HG02938 (cell line): ENCODE measurements around the gene KDM2A.
"Not testable (repeated sequence)": the region's sequence is repeated elsewhere in the genome, so short reads cannot be mapped to it uniquely, and the experiment has no call there.

ENCODE experiments used
- ATAC-seq: cut with Tn5 transposase; IDR thresholded peaks from one replicate; pipeline ENCODE4 v1.9.1; 2021; ENCODE audit warnings: mild to moderate bottlenecking, moderate library complexity; ENCODE audit not compliant: unreplicated experiment

Gene KDM2A

DNA sequence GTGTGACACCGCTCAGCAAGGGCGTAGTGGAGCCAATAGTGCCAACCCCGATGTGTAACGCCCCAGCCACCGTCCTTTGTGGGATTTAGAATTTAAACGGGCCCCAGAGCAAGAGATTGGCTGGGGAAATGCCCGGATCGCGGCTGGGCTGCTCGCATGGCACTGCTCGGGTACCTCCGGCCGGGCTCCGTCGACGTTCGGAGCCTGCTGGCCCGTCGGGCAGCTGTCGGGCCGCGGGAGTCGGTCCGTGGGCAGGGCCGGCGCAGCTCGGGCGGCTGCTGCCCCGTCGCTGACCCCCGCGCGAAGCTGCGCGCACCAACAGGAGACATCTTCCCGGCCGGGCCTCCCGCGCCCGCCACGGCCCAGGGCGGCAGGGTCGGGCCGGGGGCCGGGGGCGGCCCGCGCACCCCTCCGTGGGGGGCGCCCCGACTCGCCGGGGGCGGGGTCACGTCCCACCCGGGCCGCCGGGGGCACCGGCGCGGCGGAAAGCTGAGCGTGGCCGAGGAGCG lies 1.3 kb upstream of the KDM2A start:
- no peak for ATAC-seq

DNA sequence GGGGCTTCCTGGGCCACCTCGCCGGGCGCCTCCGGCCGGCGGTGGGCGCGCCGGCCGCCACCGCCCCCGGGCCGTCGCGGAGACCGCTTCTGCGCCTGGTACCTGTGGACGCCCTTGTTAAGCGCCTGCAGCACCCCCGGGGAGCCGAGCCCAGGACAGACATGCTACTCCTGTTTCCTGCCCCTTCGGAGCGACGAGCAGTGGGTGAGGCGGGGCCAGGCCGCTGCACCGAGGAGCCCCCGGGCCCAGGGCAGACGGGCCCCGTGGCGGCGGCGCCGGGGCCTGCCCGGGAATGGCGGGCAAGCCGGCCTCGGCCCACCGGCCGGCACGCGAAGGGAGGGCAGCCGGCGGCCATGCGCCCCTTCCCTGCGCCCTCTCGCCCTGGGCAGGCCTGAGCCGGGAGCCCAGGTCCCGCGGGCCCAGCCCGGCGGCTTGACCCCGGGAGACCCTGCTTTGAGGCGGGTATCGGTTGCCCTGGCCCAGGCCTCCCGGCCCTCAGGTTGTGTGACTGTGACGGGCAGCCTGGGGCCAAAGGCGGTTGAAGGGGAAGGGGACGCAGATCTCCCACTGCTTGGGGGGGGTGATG lies 789 bp upstream of the KDM2A start:
- ATAC-seq, result no peak

DNA sequence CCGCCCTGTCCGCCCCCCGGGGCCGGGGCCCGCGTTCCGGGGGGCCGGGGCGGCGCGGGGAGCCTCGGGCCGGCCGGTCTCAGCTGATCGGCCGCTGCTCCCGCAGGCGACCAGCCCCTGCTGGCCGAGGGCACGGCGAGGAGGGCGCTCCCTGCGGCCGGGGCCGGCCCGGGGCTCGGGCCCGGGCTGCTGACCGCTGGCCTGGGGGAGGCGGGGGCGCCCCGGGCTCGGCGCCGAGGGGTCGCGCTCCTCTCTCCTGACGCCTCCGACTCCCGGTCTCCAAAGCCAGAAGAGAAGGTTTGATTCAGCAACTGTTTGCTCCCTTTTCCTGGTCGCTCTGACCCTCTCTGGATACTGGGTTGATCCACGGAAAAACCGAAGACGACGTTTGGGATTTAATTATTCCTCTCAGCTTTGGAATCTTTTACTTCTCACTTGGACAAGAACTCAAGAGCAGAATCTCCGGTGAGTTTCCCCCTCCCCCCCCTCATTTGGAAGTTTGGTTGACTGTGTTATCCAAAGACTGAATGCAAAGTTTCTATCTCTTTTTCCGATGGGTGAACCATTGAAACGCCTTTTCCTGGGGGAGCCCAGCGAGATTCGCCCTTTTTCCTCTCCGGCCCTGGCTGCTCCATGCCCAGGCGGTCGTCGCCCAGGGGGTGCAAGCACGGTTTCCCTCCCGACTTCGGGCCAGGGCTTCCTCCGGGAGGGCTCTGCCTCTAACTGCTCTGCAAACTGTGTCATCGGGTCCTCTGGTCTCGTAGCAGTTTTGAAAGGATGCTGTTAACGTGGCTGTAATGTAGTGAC lies 725 bp downstream of the KDM2A start:
- ATAC-seq, result peak; percentile 5

DNA sequence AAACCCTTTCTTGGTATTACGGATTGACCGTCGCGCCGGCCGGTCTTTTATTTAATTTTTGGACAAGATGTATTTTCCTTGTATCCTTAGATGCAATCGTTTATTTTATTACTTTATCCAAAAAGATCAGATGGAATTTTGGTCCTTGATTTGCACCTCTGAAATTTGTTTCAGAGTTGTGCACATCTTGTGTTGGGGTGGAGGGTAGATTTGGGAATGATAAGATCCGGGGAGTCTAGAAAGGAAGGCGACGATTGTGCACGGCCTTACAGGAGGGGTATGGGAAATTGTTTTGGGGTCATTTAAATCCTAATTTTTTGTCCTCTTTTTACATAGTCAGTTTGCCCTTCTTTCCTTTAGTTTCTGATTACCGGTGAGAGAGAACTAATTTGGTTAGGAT lies 1.4 kb downstream of the KDM2A start:
- ATAC-seq, result no peak

DNA sequence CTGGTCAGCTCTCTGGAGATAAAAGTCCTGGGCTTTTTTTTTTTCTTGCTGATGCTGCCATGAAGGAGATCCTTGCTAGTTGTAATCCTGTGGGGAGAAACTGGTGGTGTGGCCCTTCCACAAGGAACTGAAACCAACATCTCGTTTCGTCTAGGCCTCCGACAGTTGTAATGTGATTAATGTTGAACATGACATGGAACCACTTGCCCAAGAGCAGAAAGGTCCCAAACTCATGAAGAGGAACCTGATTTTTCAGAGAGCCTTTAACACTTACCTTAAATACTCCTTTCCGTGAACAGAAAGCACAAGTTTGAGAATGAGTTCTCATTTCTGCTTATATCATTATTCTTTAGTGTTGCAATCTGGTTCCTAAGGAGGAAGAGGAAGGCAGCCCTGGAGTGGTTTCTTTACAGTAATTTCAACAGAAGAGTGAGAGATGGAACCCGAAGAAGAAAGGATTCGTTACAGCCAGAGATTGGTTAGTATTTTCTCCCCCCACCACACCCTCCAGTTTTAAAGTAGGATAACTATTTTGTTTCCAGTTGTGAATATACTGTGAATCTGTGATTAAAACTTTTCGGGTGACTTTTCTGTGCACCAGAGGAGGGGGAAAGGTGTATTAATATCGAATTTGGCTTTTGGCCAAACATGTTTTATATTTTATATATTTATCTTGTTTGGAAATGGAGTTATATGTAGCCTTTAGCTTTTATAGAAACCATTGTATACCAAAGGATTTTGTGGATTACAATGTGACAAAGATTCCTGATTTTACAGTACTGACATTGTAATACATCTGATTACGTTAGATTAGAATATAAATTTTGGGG lies 2.0 kb downstream of the KDM2A start:
- no peak for ATAC-seq

DNA sequence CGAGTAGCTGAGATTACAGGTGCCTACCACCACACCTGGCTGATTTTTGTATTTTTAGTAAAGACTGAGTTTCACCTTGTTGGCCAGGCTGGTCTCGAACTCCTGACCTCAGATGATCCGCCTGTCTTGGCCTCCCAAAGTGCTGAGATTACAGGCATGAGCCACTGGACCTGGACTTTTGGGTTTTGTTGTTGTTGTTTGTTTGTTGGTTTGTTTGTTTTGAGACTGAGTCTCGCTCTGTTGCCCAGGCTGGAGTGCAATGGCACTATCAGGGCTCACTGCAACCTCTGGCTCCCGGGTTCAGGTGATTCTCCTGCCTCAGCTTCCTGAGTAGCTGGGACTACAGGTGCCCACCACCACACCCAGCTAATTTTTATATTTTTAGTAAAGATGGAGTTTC lies 4.7 kb downstream of the KDM2A start:
- not testable (repeated sequence) for ATAC-seq

DNA sequence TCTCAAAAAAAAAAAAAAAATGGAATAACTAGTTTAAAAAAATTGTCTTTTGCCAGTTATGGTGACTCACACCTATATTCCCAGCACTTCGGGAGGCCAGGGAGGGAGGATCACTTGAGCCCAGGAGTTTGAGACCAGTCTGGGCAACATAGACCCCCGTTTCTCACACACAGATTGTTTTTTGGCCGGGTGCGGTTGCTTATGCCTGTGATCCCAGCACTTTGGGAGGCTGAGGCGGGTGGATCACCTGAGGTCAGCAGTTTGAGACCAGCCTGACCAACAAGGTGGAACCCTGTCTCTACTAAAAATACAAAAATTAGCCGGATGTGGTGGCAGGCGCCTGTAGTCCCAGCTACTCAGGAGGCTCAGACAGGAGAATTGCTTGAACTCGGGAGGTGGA lies 7.2 kb downstream of the KDM2A start:
- ATAC-seq, result not testable (repeated sequence)

DNA sequence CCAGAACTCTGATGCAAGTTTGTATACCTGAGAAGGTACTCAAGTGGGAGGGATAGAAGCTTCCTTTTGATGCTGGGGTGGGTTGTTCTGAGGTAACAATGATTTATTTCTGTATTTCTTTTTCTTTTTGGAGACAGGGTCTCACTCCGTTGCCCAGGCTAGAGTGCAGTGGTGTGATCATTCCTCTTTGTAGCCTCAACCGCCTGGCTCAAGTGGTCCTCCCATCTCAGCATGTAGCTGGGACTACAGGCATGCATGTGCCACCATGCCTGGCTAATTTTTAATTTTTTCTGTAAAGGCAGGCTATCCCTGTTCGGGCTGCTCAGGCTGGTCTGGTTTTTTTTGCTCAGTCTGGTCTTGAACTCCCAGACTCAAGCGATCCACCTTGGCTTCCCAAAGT lies 7.9 kb downstream of the KDM2A start:
- ATAC-seq, result no peak

DNA sequence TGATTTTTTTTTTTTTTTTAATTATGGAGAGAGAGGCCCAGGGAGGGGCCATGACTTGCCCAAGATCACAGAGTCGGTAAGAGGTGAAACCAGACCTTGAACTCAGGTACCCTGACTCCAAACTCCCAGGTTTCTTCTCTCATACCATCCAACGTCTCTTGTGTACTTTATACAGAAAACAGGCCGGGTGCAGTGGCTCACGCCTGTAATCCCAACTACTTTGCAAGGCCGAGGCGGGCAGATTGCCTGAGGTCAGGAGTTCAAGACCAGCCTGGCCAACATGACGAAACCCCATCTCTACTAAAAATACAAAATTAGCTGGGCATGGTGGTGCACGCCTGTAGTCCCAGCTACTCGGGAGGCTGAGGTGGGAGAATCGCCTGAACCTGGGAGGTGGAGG lies 11.8 kb downstream of the KDM2A start:
- not testable (repeated sequence) for ATAC-seq

DNA sequence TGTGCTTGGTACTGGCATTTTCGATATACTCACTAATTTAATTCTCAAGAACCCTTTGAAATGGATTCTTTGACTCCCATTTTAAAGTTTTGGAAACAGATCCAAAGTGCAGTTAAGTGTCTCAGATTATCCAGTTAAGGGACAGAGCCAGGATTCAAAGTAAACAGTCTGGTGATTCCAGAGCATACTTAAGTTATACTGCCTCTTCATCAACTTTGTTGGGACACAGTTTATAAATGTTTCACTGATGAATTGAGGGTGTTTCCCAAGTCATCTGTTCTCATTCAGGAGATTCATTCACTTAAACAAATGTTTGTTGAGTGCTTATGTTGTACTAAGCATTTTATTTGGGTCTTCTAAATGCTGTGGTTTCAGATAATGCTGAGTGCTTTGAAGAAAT lies 17.1 kb downstream of the KDM2A start:
- no peak for ATAC-seq

DNA sequence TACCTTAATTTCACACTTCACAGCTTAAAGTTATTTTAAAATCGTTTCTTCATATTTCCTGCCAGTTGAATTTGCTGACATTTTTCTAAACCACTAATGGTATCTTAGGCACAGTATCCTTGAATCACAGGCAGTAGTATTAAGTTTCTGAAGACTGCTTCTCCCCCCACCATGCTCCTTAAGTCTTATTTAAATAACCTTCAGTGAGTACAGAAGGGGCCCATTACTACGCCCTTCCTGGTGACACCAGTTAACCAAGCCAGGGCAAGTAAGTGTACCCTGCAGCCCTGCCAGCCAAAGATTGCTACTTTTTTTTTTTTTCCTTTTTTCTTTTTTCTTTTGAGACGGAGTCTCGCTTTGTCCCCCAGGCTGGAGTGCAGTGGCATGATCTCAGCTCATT lies 19.9 kb downstream of the KDM2A start:
- ATAC-seq, result no peak

DNA sequence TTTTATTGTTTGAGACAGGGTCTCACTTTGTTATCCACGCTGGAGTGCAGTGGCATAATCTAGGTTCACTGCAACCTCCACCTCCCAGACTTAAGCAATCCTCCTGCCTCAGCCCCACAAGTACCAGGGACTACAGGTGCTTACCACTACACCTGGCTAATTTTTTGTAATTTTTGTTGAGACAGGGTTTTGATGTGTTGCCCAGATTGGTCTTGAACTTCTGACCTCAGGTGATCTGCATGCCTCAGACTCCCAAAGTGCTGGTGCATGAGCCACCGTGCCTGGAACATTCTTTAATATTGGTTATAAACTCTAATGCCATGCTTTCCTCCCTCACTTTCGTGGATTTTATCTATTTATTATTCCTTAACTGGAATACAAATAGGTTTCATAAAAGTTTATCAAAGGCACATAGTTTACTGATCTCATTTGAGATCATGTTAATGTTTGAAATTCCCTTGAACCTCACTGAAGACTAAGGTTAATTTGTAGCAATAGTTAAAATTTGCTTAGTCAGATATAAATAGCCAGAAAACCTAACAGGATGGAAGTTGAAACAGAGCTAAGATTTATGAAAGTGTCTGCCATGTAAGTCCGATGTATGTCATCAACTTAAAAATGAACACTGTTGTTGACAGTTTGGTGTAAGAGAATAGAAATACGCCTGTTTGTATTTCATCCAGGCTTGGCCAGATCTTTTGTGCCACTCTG lies 27.6 kb downstream of the KDM2A start:
- no peak for ATAC-seq

DNA sequence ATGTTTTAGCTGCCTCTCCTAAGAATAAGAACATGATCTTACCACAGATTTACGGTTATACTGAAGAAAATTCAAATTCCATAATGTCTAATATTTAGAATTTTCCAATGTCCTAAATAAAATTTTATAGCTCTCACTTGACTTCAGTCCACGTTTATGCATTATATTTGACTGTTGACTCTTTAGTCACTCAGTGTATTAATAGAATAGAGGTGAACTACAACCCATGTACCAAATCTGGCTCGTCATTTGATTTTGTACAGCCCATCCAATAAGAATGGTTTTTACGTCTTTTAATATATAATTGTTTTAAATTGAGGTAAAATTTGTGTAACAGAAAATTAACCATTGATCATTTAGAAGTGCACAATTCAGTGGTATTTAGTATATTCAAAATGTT lies 34.9 kb downstream of the KDM2A start:
- no peak for ATAC-seq

DNA sequence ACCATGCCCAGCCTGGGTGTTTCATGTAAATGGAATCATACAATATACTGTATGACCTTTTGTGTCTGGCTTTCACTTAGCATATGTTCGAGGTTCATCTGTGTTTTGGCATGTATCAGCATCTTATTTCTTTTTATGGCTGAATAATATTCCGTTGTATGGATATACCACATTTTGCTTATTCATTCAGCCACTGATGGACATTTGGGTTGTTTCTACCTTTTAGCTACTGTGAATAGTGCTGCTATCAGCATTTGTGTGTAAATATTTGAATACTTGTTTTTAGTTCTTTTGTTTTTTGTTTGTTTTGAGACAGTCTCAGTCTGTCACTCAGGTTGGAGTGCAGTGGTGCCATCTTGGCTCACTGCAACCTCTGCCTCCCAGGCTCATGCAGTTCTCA lies 35.7 kb downstream of the KDM2A start:
- no peak for ATAC-seq

DNA sequence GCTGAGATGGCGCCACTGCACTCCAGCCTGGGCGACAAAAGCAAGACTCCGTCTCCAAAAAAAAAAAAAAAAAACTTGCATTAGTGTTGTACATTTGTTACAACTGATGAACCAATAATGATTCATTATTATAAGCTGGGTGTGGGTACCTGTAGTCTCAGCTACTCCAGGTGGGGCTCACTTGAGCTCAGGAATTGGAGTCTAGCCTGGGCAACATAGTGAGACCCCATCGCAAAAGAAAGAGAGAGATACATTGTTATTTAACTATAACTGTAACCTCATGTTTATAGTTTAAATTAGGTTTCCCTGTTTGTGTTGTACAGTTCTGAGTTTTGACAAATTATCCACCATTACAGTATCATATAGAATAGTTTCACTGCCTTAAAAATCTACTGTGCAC lies 38.6 kb downstream of the KDM2A start:
- ATAC-seq, result no peak

DNA sequence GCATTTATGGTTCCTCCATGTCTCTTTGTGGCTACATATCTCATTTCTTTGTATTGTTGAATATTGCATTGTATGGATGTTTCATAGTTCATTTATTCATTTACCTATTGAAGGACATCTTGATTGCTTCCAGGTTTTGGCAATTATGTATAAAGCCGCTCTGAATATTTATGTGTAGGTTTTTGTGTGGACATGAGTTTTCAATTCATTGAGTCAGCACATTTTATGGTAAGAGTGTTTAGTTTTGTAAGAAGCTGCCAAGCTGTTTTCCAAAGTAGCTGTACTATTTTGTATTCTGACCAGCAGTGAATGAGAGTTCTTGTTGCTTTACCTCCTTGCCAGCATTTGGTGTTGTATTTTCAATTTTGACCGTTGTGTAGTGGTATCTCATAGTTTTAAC lies 39.2 kb downstream of the KDM2A start:
- no peak for ATAC-seq

DNA sequence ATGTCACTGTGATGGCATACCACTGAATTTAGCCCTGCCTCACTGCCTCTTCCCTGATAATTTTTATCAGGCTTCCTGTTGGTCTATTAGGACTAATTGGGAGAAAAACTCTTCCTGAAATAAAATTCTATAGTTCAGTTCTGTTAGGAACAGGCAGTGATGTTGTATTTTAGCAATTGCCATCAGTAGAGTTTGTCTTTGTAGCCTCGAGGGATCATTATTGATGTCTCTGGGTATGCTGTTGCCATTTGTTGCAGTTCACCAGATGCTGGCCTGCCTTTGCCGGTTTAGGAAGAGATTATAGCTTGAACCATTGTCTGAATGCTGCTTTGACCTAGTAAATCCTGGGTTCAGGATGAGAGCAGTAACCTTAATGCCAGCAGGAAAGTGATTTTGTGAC lies 41.0 kb downstream of the KDM2A start:
- no peak for ATAC-seq

DNA sequence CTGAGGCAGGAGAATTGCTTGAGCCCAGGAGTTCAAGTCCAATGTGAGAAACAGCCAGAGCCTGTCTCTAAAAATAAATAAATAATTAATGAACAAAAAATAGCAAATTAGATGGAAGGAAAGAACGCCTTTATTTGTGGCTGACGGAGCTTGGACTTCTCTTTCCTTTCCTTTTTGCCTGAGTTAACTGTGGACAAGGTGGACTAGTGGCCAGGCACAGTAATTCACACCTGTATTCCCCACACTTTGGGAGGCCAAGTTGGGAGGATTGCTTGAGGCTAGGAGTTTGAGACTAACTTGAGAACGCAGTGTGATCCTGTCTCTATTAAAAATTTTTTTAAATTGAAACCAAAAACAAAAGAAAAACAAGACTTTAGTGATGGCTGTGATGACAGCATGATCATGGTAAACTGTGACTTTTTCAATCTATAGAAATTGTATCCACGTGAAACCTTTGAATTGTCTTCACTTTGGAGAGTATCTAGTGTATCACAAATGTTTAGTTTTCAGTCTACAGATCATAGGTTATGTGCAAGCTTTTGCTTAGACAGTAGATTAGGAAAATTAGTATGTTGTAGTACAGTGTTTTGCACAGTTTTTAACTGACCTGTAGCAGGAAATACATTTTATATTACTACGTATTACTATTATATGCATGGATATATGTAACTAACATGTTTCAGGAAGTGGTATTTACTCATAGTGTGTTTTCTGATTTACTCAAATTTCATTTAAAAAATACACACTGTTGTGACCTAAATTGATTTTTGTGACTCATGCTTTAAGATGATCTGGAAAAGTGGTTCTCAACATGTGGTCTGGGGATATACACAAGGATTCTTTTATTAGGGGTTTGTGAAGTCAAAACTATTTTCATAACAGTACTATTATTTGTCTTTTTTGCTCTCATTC lies 42.1 kb downstream of the KDM2A start:
- no peak for ATAC-seq

DNA sequence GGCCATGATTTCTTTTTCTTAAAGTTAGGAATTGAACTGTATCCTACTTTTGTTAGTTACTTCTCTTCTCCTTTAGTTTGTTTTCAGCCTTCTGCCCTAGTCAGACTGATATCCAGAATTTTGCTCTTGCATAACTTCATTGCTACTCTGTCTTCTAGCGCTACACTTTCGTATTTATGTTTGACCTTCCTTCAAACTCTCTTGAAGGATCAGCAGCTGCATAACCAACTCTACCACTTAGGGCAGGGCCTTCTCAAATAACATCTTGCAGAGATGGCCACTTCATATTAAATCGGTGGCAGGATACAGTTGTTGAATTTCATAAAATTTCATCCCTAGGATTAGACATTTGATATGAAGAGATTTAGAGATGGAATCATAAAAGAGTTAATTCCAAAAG lies 43.9 kb downstream of the KDM2A start:
- no peak for ATAC-seq

DNA sequence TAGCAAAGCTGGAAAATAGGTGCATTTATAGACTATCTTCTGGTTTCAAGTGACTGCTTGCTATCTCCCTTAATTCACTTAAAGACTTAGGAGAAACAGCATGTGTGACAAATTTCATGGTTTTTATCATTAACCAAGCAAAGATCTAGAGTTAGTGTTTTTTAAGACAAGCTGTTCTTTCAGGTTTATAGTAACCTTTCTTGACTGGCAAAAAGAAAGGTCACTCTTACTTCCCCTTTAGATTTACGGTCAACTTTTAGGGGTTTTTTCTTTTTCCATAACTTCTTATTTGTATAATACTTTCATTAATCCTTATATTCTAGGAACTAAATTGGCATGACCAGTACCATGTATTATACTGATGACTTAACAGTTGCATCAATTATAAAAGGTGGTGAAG lies 46.6 kb downstream of the KDM2A start:
- ATAC-seq, result no peak
